Activated CD8-positive, alpha-beta T cell treated with anti-CD3 and anti-CD28 coated beads for 36 hours (primary cell): ENCODE results near the gene CARD9. TPM values are rescaled to one million over a fixed set of nuclear protein-coding genes. Genes with fewer than 3 reads are reported as not detected.

ENCODE experiments used
- ATAC-seq: fragments of 200-7000 bp; cut with Tn5 transposase; one replicate; pipeline ENCODE4 v1.10.0; 2021; ENCODE audit warnings: mild to moderate bottlenecking, moderate library complexity
- CTCF ChIA-PET: fragments of 350-600 bp; sonication (Branson Sonifier 250); formaldehyde crosslinking; loops from one replicate; lab custom pipeline; 2021; ENCODE audit warnings: antibody characterized with exemption; lab: Charles Lee
- POLR2A ChIA-PET: fragments of 350-600 bp; sonication (Branson Sonifier 250); formaldehyde crosslinking; loops from one replicate; lab custom pipeline; 2021; ENCODE audit warnings: antibody characterized with exemption; lab: Charles Lee
- DNase-seq: peaks from one replicate; pipeline ENCODE4 v3.0.0-alpha.2; 2020
- H3K27ac Mint-ChIP-seq: one replicate; pipeline ENCODE4 v1.8.0; 2021; ENCODE audit warnings: mild to moderate bottlenecking, mixed read lengths
- H3K27me3 Mint-ChIP-seq: one replicate; pipeline ENCODE4 v1.8.0; 2021; ENCODE audit warnings: mixed read lengths
- H3K36me3 Mint-ChIP-seq: one replicate; pipeline ENCODE4 v1.8.0; 2021; ENCODE audit warnings: low read depth, mixed read lengths
- H3K4me1 Mint-ChIP-seq: one replicate; pipeline ENCODE4 v1.8.0; 2021; ENCODE audit warnings: low read depth, mixed read lengths
- H3K4me3 Mint-ChIP-seq: one replicate; pipeline ENCODE4 v1.8.0; 2021; ENCODE audit warnings: mild to moderate bottlenecking, moderate library complexity, mixed read lengths
- H3K9me3 Mint-ChIP-seq: one replicate; pipeline ENCODE4 v1.8.0; 2021; ENCODE audit warnings: mixed read lengths
- intact Hi-C: fragments of 100-400 bp; cut with micrococcal nuclease; formaldehyde crosslinking; loops from one replicate; pipeline ENCODE4 v1.10.0; 2022
- total RNA-seq, 2 experiments: library from RNA; stranded (reverse); gene quantifications; one replicate each; pipeline ENCODE4 v1.2.3, GENCODE V29; 2021
- TF ChIP-seq, protein P1 (sequence below): fragments of 200-600 bp; IDR thresholded peaks from one replicate; pipeline ENCODE4 v1.8.0; 2022; ENCODE audit warnings: antibody characterized with exemption, mild to moderate bottlenecking

The CARD9 gene
- total RNA-seq, 2 experiments from 2014 or later: 6.8 to 7.1 TPM

GRCh38 chr9:136332482-136332983 is 40.9 kb downstream of the CARD9 start:
- CTCF ChIA-PET: no interaction called here
- intact Hi-C loops: no loop called here
- H3K27me3 Mint-ChIP-seq: no peaks in the 10 kb centered on the region
- H3K9me3 Mint-ChIP-seq: no peaks in the 10 kb centered on the region
- no peak overlapping the region for H3K4me3 Mint-ChIP-seq
- H3K27ac Mint-ChIP-seq: no peak overlapping the region
- ATAC-seq (no peak), DNase-seq (no peak)
- H3K36me3 Mint-ChIP-seq: no peaks in the 10 kb centered on the region
- TF ChIP-seq, protein P1, sequence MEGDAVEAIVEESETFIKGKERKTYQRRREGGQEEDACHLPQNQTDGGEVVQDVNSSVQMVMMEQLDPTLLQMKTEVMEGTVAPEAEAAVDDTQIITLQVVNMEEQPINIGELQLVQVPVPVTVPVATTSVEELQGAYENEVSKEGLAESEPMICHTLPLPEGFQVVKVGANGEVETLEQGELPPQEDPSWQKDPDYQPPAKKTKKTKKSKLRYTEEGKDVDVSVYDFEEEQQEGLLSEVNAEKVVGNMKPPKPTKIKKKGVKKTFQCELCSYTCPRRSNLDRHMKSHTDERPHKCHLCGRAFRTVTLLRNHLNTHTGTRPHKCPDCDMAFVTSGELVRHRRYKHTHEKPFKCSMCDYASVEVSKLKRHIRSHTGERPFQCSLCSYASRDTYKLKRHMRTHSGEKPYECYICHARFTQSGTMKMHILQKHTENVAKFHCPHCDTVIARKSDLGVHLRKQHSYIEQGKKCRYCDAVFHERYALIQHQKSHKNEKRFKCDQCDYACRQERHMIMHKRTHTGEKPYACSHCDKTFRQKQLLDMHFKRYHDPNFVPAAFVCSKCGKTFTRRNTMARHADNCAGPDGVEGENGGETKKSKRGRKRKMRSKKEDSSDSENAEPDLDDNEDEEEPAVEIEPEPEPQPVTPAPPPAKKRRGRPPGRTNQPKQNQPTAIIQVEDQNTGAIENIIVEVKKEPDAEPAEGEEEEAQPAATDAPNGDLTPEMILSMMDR: no peak
- H3K4me1 Mint-ChIP-seq: peaks cover 4% of the 10 kb centered on the region
- POLR2A ChIA-PET: no interaction called here

- ChIA-PET CTCF (no interaction called here), POLR2A (interaction anchor here (1.3 kb wide), 1 partner anchor 10 kb away, joined by 3 read pairs; no protein-coding TSS in a partner anchor)
- Mint-ChIP-seq H3K36me3 (no peaks in the 10 kb centered on the region), H3K27ac (no peak overlapping the region), H3K4me3 (no peak overlapping the region), H3K9me3 (no peaks in the 10 kb centered on the region), H3K4me1 (peaks cover 5% of the 10 kb centered on the region), H3K27me3 (no peaks in the 10 kb centered on the region)
- intact Hi-C loops: no loop called here
- DNase-seq (no peak), ATAC-seq (no peak)
- TF ChIP-seq, protein P1: no peak
Measured at GRCh38 chr9:136331556-136332481, 41.6 kb downstream of the CARD9 start.

DNA sequence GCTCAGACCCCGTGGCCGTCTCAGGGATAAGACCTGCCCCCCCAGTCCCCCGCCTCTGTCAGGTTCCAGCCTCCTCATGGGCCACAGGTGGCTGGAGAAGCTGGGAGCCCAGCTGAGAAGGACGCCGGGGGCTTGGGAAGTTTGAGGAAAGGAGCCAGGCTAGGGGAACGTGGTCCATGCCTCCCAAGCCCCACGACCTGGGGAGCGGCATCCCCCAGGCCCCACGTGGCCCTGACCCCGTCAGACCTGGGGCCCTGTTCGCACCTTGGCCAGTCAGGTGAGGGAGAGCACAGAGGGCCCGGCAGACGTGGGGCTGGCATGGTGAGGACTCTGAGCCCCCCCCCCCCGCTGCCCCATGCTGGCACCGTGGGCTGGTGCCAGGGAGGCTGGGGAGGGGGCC is 42.4 kb downstream of the CARD9 start:
- H3K4me1 Mint-ChIP-seq: peaks cover 6% of the 10 kb centered on the region
- CTCF ChIA-PET: interaction anchor here (1.2 kb wide), 1 partner anchor 32 kb away, joined by 3 read pairs; the partner anchor contains the start of gene DNLZ
- TF ChIP-seq, protein P1: no peak
- no peaks in the 10 kb centered on the region for H3K36me3 Mint-ChIP-seq
- ATAC-seq (no peak), DNase-seq (no peak)
- intact Hi-C loops: no loop called here
- no peaks in the 10 kb centered on the region for H3K9me3 Mint-ChIP-seq
- H3K27me3 Mint-ChIP-seq: no peaks in the 10 kb centered on the region
- H3K4me3 Mint-ChIP-seq: no peak overlapping the region
- POLR2A ChIA-PET: interaction anchor here (1.3 kb wide), 1 partner anchor 10 kb away, joined by 3 read pairs; no protein-coding TSS in a partner anchor
- H3K27ac Mint-ChIP-seq: no peak overlapping the region

- ATAC-seq (no peak), DNase-seq (no peak)
- Mint-ChIP-seq H3K27ac (no peak overlapping the region), H3K4me3 (no peak overlapping the region), H3K27me3 (no peaks in the 10 kb centered on the region), H3K4me1 (peaks cover 6% of the 10 kb centered on the region), H3K36me3 (no peaks in the 10 kb centered on the region), H3K9me3 (no peaks in the 10 kb centered on the region)
- intact Hi-C loops: no loop called here
- ChIA-PET POLR2A (interaction anchor here (1.3 kb wide), 1 partner anchor 11 kb away, joined by 3 read pairs; no protein-coding TSS in a partner anchor), CTCF (interaction anchor here (1.2 kb wide), 1 partner anchor 33 kb away, joined by 3 read pairs; the partner anchor contains the start of gene DNLZ)
- TF ChIP-seq, protein P1: no peak
Measured at GRCh38 chr9:136330406-136330990, 43.0 kb downstream of the CARD9 start.
